NCI-H2029 treated with DMSO at 0.1 percent for 48 hours (cell line): ENCODE data around the gene STMN1.
A peak's percentile ranks its signal among the peaks of the same experiment; 100 is the strongest.

Experiments
- DNase-seq: peaks from one replicate; lab custom pipeline; 2025; lab: John Stamatoyannopoulos, UW

The STMN1 gene

DNA sequence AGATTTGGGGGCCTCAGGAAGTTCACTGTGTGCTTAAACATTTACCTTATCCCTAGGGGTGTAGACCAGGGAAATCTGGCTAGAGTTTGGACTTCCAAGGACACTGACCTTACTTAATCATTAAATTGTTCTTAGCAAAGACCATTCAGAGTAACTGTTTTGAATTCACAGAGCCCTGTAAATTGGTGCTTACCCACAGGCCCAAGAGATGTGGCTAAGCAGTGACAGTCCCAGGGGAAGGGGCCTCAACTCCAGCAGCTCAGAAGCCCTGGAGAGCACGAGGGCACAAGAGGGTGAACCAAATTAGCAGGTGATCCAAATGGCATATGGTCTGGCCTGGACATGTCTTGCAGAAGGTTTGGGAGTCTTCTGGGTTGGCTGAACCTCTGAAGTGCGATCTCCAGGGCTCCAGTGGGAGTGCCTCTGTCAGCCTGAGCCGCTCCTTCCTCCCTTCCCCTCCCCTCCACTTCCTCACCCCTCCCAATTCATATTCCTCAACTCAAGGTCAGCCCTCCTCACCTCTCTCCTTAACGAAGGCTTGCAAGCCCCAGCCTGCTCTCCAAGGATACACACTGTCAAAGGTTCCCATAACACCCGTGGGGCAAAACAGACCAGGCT is 35.0 kb downstream of the STMN1 start:
- DNase-seq = no peak

- DNase-seq = no peak
These were observed 35.6 kb downstream of the STMN1 start for GRCh38 chr1:25870614-25871013.

DNA sequence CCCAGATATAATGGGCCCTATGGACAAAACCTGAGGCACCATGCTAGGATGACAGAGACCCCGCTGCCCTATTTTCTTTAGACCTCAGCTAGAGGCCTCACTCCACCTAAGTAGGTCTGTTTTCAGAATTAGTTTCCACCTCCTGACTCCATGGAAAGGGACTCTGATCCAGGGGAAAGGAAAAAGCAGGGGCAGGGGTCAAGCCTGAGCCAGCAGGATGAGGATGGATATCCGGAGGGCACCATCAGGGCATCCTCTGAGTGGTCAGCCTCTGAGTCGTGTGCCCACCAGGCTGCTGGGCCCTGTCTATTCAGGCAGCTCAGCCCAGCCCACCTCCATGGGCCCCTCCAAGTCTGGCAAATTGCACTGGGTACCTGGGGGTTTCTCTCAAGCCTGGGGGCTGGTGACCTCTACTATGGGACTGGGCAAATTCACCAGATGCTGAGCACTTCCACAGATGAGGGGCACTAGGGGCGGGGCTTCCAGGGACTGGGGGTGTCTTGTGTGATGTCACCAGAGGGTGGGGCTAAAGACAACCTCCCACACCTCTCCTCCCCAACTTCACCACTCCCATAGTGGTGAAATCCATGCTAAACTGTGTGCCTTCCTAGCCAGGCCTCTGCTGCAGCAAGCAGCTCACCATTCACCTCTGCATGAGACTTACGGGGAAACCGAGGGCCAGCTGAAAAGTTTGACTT is 36.2 kb downstream of the STMN1 start:
- DNase-seq = no peak

DNA sequence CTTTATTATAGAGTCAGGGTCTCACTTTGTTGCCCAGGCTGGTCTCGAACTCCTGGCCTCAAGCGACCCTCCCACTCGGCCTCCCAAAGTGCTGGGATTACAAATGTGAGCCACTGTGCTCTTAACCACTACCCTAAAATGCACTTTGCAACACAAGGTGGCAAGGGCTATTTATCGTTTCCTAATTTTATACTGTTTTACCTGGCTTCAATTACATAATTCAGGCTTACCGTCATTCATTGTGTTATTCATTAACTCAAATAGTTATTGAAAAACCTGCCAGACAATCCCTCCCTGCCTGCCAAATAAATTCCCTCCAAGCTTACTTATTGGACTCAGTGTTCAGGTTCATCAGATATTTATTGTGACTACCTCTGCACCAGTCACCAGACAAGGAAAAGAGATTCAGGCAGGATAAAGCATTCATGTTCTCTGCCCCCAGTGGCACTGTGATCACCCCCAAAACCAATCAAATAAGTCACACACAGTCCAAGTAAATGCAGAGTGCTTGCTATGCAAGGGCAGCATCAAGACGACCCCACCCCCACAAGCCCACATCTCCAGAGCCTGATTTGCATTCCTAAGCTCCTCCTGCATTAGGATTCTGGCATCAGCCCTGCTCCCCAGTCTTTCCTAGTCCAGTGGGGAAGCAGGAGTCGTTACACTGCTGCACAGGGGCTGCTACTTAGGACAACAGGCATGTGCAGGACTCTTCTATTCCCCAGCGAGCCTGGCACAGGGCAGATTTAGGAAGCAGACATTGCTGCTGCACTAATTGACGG is 38.8 kb downstream of the STMN1 start:
- no peak for DNase-seq

GRCh38 chr1:25866288-25866687 is 39.9 kb downstream of the STMN1 start:
- DNase-seq = no peak

DNA sequence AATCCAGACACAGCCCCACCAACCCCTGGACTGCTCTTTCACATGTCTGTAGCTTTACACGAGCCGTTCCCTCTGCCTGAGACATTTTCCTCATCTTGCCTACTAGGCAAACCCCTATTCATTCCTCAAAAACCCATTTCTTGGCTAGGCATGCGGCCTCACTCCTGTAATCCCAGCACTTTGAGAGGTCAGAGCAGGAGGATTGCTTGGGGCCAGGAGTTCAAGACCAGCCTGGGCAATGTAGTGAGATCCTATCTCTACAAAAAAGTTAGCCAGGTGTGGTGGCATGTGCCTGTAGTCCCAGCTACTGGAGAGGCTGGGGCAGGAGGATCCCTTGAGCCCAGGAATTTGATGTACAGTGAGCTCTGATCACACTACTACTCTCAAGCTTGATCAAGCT is 41.8 kb downstream of the STMN1 start:
- no peak for DNase-seq

- DNase-seq = no peak
These were observed 42.5 kb downstream of the STMN1 start for GRCh38 chr1:25863486-25864262.

GRCh38 chr1:25862785-25863485 is 43.3 kb downstream of the STMN1 start:
- no peak for DNase-seq

DNA sequence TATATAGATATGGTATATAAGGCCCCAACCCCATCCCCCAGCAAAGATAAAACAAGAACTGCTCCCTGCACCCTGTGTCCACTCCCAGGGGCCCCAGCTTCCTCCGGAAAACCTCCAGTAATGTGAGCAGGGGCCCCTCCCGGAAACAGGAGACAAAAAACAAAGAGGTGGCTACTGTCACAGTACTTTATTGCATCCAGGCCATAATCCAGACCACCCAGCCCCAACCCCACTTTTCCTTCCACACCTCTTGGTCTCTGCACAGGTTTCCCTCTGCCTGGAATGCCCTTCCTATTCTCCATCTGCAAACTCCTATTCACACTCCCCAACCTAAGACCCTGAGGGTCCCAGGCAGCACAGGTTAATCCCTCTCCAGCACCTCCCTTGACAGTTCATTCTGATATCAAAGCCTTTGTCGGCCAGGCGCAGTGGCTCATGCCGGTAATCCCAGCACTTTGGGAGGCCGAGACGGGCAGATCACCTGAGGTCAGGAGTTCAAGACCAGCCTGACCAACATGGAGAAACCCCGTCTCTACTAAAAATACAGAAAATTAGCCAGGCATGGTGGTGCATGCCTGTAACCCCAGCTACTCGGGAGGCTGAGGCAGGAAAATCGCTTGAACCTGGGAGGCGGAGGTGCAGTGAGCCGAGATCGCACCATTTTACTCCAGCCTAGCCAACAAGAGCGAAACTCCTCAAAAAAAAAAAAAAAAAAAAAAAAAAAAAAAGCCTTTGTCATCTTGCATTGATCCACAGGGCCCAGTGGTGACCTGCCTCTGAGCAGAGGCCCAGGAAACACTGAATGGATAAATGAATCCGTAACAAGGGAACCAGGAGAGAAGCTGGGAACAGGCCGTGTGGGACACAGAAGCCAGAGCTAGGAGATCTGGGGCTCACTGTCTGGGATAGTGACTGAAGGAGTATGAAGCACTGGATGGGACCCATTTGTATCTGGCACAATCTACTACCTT is 44.6 kb downstream of the STMN1 start:
- DNase-seq = no peak

- peak; percentile 7 for DNase-seq
These were observed 47.1 kb downstream of the STMN1 start, which contains the start of gene AUNIP for GRCh38 chr1:25858906-25859789. AUNIP (minus strand) TSS chr1:25859457; CDS start chr1:25859357, 100 bp downstream.

GRCh38 chr1:25858494-25858893 is 47.7 kb downstream of the STMN1 start:
- no peak for DNase-seq

DNA sequence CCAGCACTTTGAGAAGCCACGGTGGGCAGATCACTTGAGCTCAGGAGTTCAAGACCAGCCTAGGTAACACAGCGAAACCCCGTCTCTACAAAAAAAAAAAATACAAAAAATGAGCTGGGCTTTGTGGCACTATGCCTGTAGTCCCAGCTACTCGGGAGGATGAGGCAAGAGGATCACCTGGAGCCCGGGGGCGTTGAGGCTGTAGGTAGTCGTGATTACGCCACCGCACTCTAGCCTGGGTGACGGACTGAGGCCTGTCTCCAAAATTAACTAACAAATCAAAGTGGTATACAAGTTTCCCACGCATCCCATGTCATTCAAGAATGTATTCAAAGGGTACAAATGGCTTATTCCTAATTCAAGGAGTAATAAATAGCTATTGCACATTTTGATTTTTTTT is 49.4 kb downstream of the STMN1 start:
- DNase-seq = no peak

DNA sequence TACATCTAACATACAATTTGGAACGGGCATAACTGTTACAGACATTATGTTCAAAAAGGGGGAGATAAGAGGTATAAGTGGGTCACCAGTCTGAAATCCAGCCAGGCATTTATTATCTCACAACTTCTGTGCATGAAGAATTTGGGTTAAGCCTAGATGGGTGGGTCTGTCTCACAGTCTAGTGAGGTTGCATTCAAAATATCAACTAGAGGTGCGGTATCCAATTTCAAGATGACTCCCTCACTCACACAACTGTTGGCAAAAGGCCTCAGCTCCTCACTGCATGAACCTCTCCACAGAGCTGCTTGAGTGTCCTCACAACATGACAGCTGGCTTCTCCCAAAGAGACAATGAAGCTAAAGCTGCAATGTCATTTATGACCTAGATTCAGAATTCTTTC is 51.7 kb downstream of the STMN1 start:
- DNase-seq = peak; percentile 48
